ENCODE data around the gene DHX38.

DHX38 gene

GRCh38 chr16:72084445-72084844, 9.2 kb upstream of the DHX38 start:
- no peak for DNase-seq

GRCh38 chr16:72085002-72085401, 8.6 kb upstream of the DHX38 start:
- DNase-seq: no peak

GRCh38 chr16:72091217-72091616, 2.4 kb upstream of the DHX38 start:
- no peak for DNase-seq

GRCh38 chr16:72092832-72093447, 707 bp upstream of the DHX38 start:
- no peak for DNase-seq

- no peak for DNase-seq
Measured at GRCh38 chr16:72094266-72094610, 591 bp downstream of the DHX38 start.

GRCh38 chr16:72098936-72099335, 5.3 kb downstream of the DHX38 start:
- no peak for DNase-seq

- no peak for DNase-seq
Measured at GRCh38 chr16:72099377-72099818, 5.8 kb downstream of the DHX38 start.

GRCh38 chr16:72101195-72101594, 7.5 kb downstream of the DHX38 start:
- no peak for DNase-seq

GRCh38 chr16:72104905-72105304, 11.3 kb downstream of the DHX38 start:
- DNase-seq: no peak

GRCh38 chr16:72105978-72106377, 12.3 kb downstream of the DHX38 start:
- DNase-seq: no peak

- no peak for DNase-seq
Measured at GRCh38 chr16:72107371-72107770, 13.7 kb downstream of the DHX38 start.

- no peak for DNase-seq
Measured at GRCh38 chr16:72108353-72109102, 14.9 kb downstream of the DHX38 start.

GRCh38 chr16:72109300-72109699, 15.7 kb downstream of the DHX38 start:
- DNase-seq: no peak

GRCh38 chr16:72109966-72110530, 16.4 kb downstream of the DHX38 start:
- DNase-seq: no peak

- no peak for DNase-seq
Measured at GRCh38 chr16:72110662-72111615, 17.3 kb downstream of the DHX38 start.

GRCh38 chr16:72111657-72112451, 18.2 kb downstream of the DHX38 start:
- DNase-seq: no peak

- DNase-seq: no peak
Measured at GRCh38 chr16:72112452-72112792, 18.8 kb downstream of the DHX38 start.

GRCh38 chr16:72112906-72113615, 19.4 kb downstream of the DHX38 start:
- no peak for DNase-seq

GRCh38 chr16:72113616-72113945, 19.9 kb downstream of the DHX38 start:
- DNase-seq: no peak

- no peak for DNase-seq
Measured at GRCh38 chr16:72120026-72120425, 26.4 kb downstream of the DHX38 start.

- no peak for DNase-seq
Measured at GRCh38 chr16:72122308-72122707, 28.7 kb downstream of the DHX38 start.

- DNase-seq: no peak
Measured at GRCh38 chr16:72122916-72123315, 29.3 kb downstream of the DHX38 start.
